Mammary epithelial cell (primary cell): ENCODE measurements around the gene SPON1.

ENCODE experiments used
- CTCF ChIP-seq, 2 donors: IDR thresholded peaks in 1 of 2; conservative IDR thresholded peaks in 1 of 2; 2 replicates each; pipeline ENCODE4 v1.5.1; 2011 to 2012; ENCODE audit warnings: inconsistent platforms in 2 of 2, low read length in 2 of 2, mild to moderate bottlenecking in 2 of 2, control low read depth in 1 of 2, low read depth in 1 of 2; ENCODE audit not compliant: insufficient read depth in 1 of 2; ENCODE audit errors: extremely low read depth in 1 of 2
- EZH2 ChIP-seq: IDR thresholded peaks from 2 replicates; pipeline ENCODE4 v1.6.1; 2012; ENCODE audit warnings: low read length, inconsistent platforms, borderline replicate concordance

GRCh38 chr11:14124886-14125285 lies 162.4 kb downstream of the SPON1 start:
- TF ChIP-seq EZH2 (no peak), CTCF (conservative IDR thresholded peaks at IDR 0.05 in 1 of 2, IDR thresholded peaks at IDR 0.05 in 1 of 2; ENCODE audit: extremely low read depth in 1 of 2, insufficient read depth in 1 of 2, low read depth in 1 of 2, low read length in 2 of 2) (no peak)
